ENCODE measurements around the gene PCP4L1.

PCP4L1 gene

DNA sequence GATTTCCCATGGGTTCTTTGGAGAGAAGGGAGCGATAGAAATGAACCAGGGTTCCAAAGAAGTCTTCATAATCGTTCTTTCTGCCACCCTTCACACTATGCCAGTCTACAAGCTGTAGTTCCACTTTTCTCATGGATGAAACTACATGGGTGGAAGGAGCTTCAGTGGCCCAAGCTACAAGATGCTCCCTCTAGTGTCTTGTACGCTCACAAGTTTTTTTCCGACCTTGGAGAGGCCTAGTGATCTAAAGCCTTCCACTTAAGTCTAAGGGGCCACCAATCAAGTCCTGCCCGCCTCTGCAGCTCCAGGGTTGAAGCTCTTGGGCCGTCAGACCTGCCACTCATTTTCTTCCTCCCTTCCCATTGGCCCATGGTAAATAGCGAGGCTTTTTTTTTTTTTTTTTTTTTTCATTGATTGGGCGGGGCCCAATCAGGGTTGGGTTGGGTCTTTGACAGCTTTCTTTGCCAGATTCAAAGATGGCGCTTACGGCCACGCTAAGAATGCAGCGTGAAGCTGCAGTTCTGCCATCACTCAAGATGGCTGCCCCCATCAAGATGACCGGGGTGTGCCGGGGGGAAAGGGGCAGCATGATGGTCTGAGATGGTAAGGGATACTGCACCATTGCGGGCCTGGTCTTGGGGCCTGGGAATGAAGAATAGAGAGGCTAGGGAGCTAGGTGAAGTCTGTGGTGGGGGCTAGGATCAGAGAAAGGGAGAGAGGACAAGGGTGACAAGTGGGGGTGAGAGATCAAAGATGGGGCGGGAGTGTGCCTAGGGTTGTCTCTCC lies 32.8 kb upstream of the PCP4L1 start, which contains the start of gene TOMM40L:
Gene TOMM40L, plus strand, starts transcription at position 527 of the 786 bp plus-strand sequence. CDS start 430 bp downstream, outside the sequence.
- H3K4me3 ChIP-seq (ENCODE audit: low read depth in 1 of 2, low read length in 2 of 2) = peak within 1 kb of the TSS; percentile 72 to 89
- peak within 1 kb of the TSS; percentile 93 for H3K4me2 ChIP-seq (ENCODE audit: insufficient read depth, low read length)
- DNase-seq (peak; percentile 95), ATAC-seq (ENCODE audit: insufficient read depth, low read depth) (peak; percentile 93)
- no peak for TF ChIP-seq EZH2 (IDR thresholded peaks at IDR 0.05; ENCODE audit: borderline replicate concordance, low read depth, low read length, severe bottlenecking)
- TF ChIP-seq, protein P1, sequence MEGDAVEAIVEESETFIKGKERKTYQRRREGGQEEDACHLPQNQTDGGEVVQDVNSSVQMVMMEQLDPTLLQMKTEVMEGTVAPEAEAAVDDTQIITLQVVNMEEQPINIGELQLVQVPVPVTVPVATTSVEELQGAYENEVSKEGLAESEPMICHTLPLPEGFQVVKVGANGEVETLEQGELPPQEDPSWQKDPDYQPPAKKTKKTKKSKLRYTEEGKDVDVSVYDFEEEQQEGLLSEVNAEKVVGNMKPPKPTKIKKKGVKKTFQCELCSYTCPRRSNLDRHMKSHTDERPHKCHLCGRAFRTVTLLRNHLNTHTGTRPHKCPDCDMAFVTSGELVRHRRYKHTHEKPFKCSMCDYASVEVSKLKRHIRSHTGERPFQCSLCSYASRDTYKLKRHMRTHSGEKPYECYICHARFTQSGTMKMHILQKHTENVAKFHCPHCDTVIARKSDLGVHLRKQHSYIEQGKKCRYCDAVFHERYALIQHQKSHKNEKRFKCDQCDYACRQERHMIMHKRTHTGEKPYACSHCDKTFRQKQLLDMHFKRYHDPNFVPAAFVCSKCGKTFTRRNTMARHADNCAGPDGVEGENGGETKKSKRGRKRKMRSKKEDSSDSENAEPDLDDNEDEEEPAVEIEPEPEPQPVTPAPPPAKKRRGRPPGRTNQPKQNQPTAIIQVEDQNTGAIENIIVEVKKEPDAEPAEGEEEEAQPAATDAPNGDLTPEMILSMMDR (IDR thresholded peaks at IDR 0.05; ENCODE audit: borderline replicate concordance, extremely low read depth, low read length, poor library complexity, severe bottlenecking) = peak; percentile 82
- no peaks in the 10 kb centered on the region for H3K27me3 ChIP-seq (ENCODE audit: insufficient read depth, low read length, poor library complexity)
- 0 out of 2 replicates have a peak, but pooled peaks cover under 1% of the 10 kb centered on the region for H4K20me1 ChIP-seq (ENCODE audit: insufficient read depth, low read length)
- H3K27ac ChIP-seq (ENCODE audit: low read length) = peak within 1 kb of the TSS; percentile 88
- H3K36me3 ChIP-seq (ENCODE audit: insufficient read depth, low read length) = peaks cover 24% of the 10 kb centered on the region
- peaks cover 27% of the 10 kb centered on the region for H3K4me1 ChIP-seq (ENCODE audit: insufficient read depth, low read length)
- H3K79me2 ChIP-seq (ENCODE audit: insufficient read depth, low read length) = peaks cover 13% of the 10 kb centered on the region
- H3K9me3 ChIP-seq (ENCODE audit: insufficient read depth, low read length, severe bottlenecking) = no peaks in the 10 kb centered on the region
- H3K9ac ChIP-seq (ENCODE audit: low read depth, low read length) = peak within 1 kb of the TSS; percentile 70
- H2AFZ ChIP-seq (ENCODE audit: low read depth, low read length) = peak within 1 kb of the TSS; percentile 98

DNA sequence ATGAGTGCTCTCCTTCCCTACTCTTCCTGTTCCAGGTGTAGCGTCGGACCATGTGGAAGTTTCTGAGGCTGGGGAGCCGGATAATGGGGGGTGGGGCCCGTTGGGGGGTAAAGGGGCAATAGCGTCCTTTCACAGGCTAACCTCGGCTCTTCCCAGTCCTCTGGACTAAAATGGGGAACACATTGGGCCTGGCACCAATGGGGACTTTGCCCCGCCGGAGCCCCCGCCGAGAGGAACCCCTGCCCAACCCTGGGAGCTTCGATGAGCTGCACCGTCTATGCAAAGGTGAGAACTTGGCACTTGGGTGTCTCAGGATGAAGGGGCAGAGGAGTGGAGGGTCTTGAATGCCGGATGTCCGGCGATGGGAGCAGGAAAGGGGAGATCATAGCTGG lies 32.2 kb upstream of the PCP4L1 start:
- Histone ChIP-seq H3K4me3 (ENCODE audit: low read depth in 1 of 2, low read length in 2 of 2) (peak overlapping the region; percentile 72 to 89), H3K9me3 (ENCODE audit: insufficient read depth, low read length, severe bottlenecking) (no peaks in the 10 kb centered on the region), H3K36me3 (ENCODE audit: insufficient read depth, low read length) (peaks cover 24% of the 10 kb centered on the region), H3K4me1 (ENCODE audit: insufficient read depth, low read length) (peaks cover 27% of the 10 kb centered on the region), H3K79me2 (ENCODE audit: insufficient read depth, low read length) (peaks cover 13% of the 10 kb centered on the region), H3K27ac (ENCODE audit: low read length) (peak overlapping the region; percentile 88), H3K27me3 (ENCODE audit: insufficient read depth, low read length, poor library complexity) (no peaks in the 10 kb centered on the region), H2AFZ (ENCODE audit: low read depth, low read length) (peak overlapping the region; percentile 98), H3K4me2 (ENCODE audit: insufficient read depth, low read length) (peak overlapping the region; percentile 93), H3K9ac (ENCODE audit: low read depth, low read length) (peak overlapping the region; percentile 70), H4K20me1 (ENCODE audit: insufficient read depth, low read length) (0 out of 2 replicates have a peak, but pooled peaks cover 3% of the 10 kb centered on the region)
- ATAC-seq (ENCODE audit: insufficient read depth, low read depth) = no peak
- TF ChIP-seq, protein P1 (IDR thresholded peaks at IDR 0.05; ENCODE audit: borderline replicate concordance, extremely low read depth, low read length, poor library complexity, severe bottlenecking) = no peak
- no peak for TF ChIP-seq EZH2 (IDR thresholded peaks at IDR 0.05; ENCODE audit: borderline replicate concordance, low read depth, low read length, severe bottlenecking)
- no peak for DNase-seq

DNA sequence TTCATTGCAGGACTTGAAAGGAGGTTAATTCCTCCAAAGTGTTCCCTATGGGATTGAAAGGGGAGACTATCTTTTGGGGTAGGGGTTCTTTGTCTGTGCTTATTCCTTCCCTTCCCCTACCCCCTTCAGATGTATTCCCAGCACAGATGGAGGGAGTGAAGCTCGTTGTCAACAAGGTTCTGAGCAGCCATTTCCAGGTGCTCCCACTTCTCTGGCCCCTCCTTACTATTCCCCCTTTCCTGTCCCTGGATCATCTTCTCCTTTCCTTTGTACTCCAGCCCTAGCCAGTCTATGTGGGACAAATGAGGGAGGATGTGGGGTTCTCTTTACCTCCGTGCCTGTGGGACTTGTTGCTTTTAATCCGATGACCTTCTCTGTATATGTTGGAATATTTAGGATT lies 31.8 kb upstream of the PCP4L1 start:
- Histone ChIP-seq H3K27ac (ENCODE audit: low read length) (peak overlapping the region; percentile 88), H3K36me3 (ENCODE audit: insufficient read depth, low read length) (peaks cover 24% of the 10 kb centered on the region), H3K4me2 (ENCODE audit: insufficient read depth, low read length) (peak overlapping the region; percentile 93), H3K9ac (ENCODE audit: low read depth, low read length) (peak overlapping the region; percentile 70), H3K27me3 (ENCODE audit: insufficient read depth, low read length, poor library complexity) (no peaks in the 10 kb centered on the region), H2AFZ (ENCODE audit: low read depth, low read length) (peak overlapping the region; percentile 98), H3K79me2 (ENCODE audit: insufficient read depth, low read length) (peaks cover 13% of the 10 kb centered on the region), H4K20me1 (ENCODE audit: insufficient read depth, low read length) (0 out of 2 replicates have a peak, but pooled peaks cover 3% of the 10 kb centered on the region), H3K4me3 (ENCODE audit: low read depth in 1 of 2, low read length in 2 of 2) (peak overlapping the region; percentile 72 to 89; a peak in 3 of 4 replicates), H3K9me3 (ENCODE audit: insufficient read depth, low read length, severe bottlenecking) (no peaks in the 10 kb centered on the region), H3K4me1 (ENCODE audit: insufficient read depth, low read length) (peaks cover 27% of the 10 kb centered on the region)
- no peak for TF ChIP-seq EZH2 (IDR thresholded peaks at IDR 0.05; ENCODE audit: borderline replicate concordance, low read depth, low read length, severe bottlenecking)
- TF ChIP-seq, protein P1 (IDR thresholded peaks at IDR 0.05; ENCODE audit: borderline replicate concordance, extremely low read depth, low read length, poor library complexity, severe bottlenecking) = no peak
- DNase-seq (no peak), ATAC-seq (ENCODE audit: insufficient read depth, low read depth) (no peak)
